Measurements from ENCODE around the gene SLC39A7. TPM values are rescaled to one million over a fixed set of nuclear protein-coding genes. Genes with fewer than 3 reads are reported as not detected.

Gene SLC39A7
- total and polyA plus RNA-seq, 2 experiments from 2014 or later = 26.9 to 126 TPM

- no peaks in the 10 kb centered on the region for H4K20me1 ChIP-seq (ENCODE audit: insufficient read depth)
- H3K9me2 ChIP-seq (ENCODE audit: insufficient read depth) = no peaks in the 10 kb centered on the region
- in situ Hi-C loops (cut with MboI) = no loop called here
- no peak for DNase-seq
- 66 to 67% methylated on average over 10 of the region's 10 CpGs for WGBS, 2 experiments (ENCODE audit: low coverage in 1 of 2, low lambda C conversion rate in 2 of 2, missing lambda C conversion rate in 2 of 2)
- H3K27ac ChIP-seq = no peak overlapping the region
- H3K36me3 ChIP-seq (ENCODE audit: low read depth) = no peaks in the 10 kb centered on the region
- H3K4me1 ChIP-seq (ENCODE audit: insufficient read depth) = no peaks in the 10 kb centered on the region
- no peak overlapping the region for H3K9ac ChIP-seq
- H3K4me3 ChIP-seq = no peak overlapping the region
- H3K9me3 ChIP-seq (ENCODE audit: low read depth) = no peaks in the 10 kb centered on the region
- TF ChIP-seq EZH2 (IDR thresholded peaks at IDR 0.05; ENCODE audit: insufficient read depth, poor library complexity, severe bottlenecking) = no peak
- no peak overlapping the region for H3K4me2 ChIP-seq (ENCODE audit: unreplicated experiment)
- H3F3A ChIP-seq (ENCODE audit: insufficient read depth) = no peaks in the 10 kb centered on the region
- H3K27me3 ChIP-seq (replicated peaks; ENCODE audit: insufficient read depth) = no peaks in the 10 kb centered on the region
- no peaks in the 10 kb centered on the region for H3K79me2 ChIP-seq (ENCODE audit: insufficient read depth)
- no peak overlapping the region for H2AFZ ChIP-seq
Measured at GRCh38 chr6:33175436-33176069, 25.1 kb upstream of the SLC39A7 start.

DNA sequence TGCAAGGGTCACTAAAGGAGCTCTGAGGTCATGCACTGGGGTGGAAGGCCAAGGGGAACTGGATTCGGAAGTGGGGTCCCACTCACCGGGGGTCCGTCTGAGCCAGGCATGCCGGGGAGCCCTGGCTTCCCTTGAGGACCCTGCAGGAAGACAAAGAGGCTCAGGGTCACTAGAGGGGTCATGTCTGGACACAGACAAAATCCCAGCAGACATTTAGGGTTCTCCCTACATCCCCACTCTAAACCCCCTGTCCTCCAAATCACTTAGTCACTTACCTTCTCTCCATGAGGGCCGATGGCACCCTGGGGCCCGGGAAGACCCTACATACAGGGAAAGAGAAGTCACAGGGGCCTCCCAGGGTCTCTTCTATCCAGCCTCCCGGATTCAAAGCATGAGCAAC lies 23.8 kb upstream of the SLC39A7 start:
- Histone ChIP-seq H3K9me2 (ENCODE audit: insufficient read depth) (no peaks in the 10 kb centered on the region), H3K9ac (no peak overlapping the region), H3K27ac (no peak overlapping the region), H3F3A (ENCODE audit: insufficient read depth) (no peaks in the 10 kb centered on the region), H3K36me3 (ENCODE audit: low read depth) (no peaks in the 10 kb centered on the region), H3K79me2 (ENCODE audit: insufficient read depth) (no peaks in the 10 kb centered on the region), H3K4me2 (ENCODE audit: unreplicated experiment) (no peak overlapping the region), H2AFZ (no peak overlapping the region), H3K4me1 (ENCODE audit: insufficient read depth) (no peaks in the 10 kb centered on the region), H4K20me1 (ENCODE audit: insufficient read depth) (no peaks in the 10 kb centered on the region), H3K4me3 (no peak overlapping the region), H3K9me3 (ENCODE audit: low read depth) (no peaks in the 10 kb centered on the region), H3K27me3 (replicated peaks; ENCODE audit: insufficient read depth) (no peaks in the 10 kb centered on the region)
- in situ Hi-C loops (cut with MboI) = no loop called here
- no peak for TF ChIP-seq EZH2 (IDR thresholded peaks at IDR 0.05; ENCODE audit: insufficient read depth, poor library complexity, severe bottlenecking)
- no peak for TF ChIP-seq EZH2phosphoT487 (IDR thresholded peaks at IDR 0.05; ENCODE audit: insufficient read depth, low read depth)
- DNase-seq = no peak
- WGBS, 2 experiments (ENCODE audit: low coverage in 1 of 2, low lambda C conversion rate in 2 of 2, missing lambda C conversion rate in 2 of 2) = 74% methylated on average over 6 to 7 of the region's 7 CpGs

- Histone ChIP-seq H3K27me3 (replicated peaks; ENCODE audit: insufficient read depth) (no peaks in the 10 kb centered on the region), H3K9ac (no peak overlapping the region), H3K4me3 (no peak overlapping the region), H3K79me2 (ENCODE audit: insufficient read depth) (no peaks in the 10 kb centered on the region), H3K4me1 (ENCODE audit: insufficient read depth) (no peaks in the 10 kb centered on the region), H3K36me3 (ENCODE audit: low read depth) (no peaks in the 10 kb centered on the region), H3K4me2 (ENCODE audit: unreplicated experiment) (no peak overlapping the region), H2AFZ (no peak overlapping the region), H3K9me3 (ENCODE audit: low read depth) (no peaks in the 10 kb centered on the region), H4K20me1 (ENCODE audit: insufficient read depth) (no peaks in the 10 kb centered on the region), H3F3A (ENCODE audit: insufficient read depth) (no peaks in the 10 kb centered on the region), H3K27ac (no peak overlapping the region), H3K9me2 (ENCODE audit: insufficient read depth) (no peaks in the 10 kb centered on the region)
- TF ChIP-seq EZH2 (IDR thresholded peaks at IDR 0.05; ENCODE audit: insufficient read depth, poor library complexity, severe bottlenecking) (no peak), EZH2phosphoT487 (IDR thresholded peaks at IDR 0.05; ENCODE audit: insufficient read depth, low read depth) (no peak)
- 77 to 82% methylated on average over 17 to 19 of the region's 19 CpGs for WGBS, 2 experiments (ENCODE audit: low coverage in 1 of 2, low lambda C conversion rate in 2 of 2, missing lambda C conversion rate in 2 of 2)
- in situ Hi-C loops (cut with MboI) = no loop called here
- DNase-seq = no peak
Measured at GRCh38 chr6:33177552-33178446, 22.9 kb upstream of the SLC39A7 start.

- H4K20me1 ChIP-seq (ENCODE audit: insufficient read depth) = no peaks in the 10 kb centered on the region
- H3K36me3 ChIP-seq (ENCODE audit: low read depth) = no peaks in the 10 kb centered on the region
- no peak overlapping the region for H3K4me3 ChIP-seq
- H3K4me2 ChIP-seq (ENCODE audit: unreplicated experiment) = no peak overlapping the region
- no peaks in the 10 kb centered on the region for H3K27me3 ChIP-seq (replicated peaks; ENCODE audit: insufficient read depth)
- H3K9ac ChIP-seq = no peak overlapping the region
- no peak overlapping the region for H2AFZ ChIP-seq
- H3K4me1 ChIP-seq (ENCODE audit: insufficient read depth) = no peaks in the 10 kb centered on the region
- no peaks in the 10 kb centered on the region for H3K9me2 ChIP-seq (ENCODE audit: insufficient read depth)
- no peaks in the 10 kb centered on the region for H3K79me2 ChIP-seq (ENCODE audit: insufficient read depth)
- TF ChIP-seq EZH2phosphoT487 (IDR thresholded peaks at IDR 0.05; ENCODE audit: insufficient read depth, low read depth) (no peak), EZH2 (IDR thresholded peaks at IDR 0.05; ENCODE audit: insufficient read depth, poor library complexity, severe bottlenecking) (no peak)
- H3F3A ChIP-seq (ENCODE audit: insufficient read depth) = no peaks in the 10 kb centered on the region
- no peaks in the 10 kb centered on the region for H3K9me3 ChIP-seq (ENCODE audit: low read depth)
- H3K27ac ChIP-seq = no peak overlapping the region
- no peak for DNase-seq
- 72 to 73% methylated on average over 10 of the region's 10 CpGs for WGBS, 2 experiments (ENCODE audit: low coverage in 1 of 2, low lambda C conversion rate in 2 of 2, missing lambda C conversion rate in 2 of 2)
- in situ Hi-C loops (cut with MboI) = no loop called here
Measured at GRCh38 chr6:33178755-33179475, 21.8 kb upstream of the SLC39A7 start.
